GM18858 (cell line): ENCODE data around the gene TSPOAP1.

Experiments used
- ATAC-seq: cut with Tn5 transposase; IDR thresholded peaks from one replicate; pipeline ENCODE4 v1.9.1; 2021; ENCODE audit not compliant: unreplicated experiment

TSPOAP1 gene

GRCh38 chr17:58305626-58306025 lies 23.0 kb downstream of the TSPOAP1 start:
- no peak for ATAC-seq

- no peak for ATAC-seq
Observed at GRCh38 chr17:58304750-58305486, 23.7 kb downstream of the TSPOAP1 start.

- ATAC-seq = no peak
Observed at GRCh38 chr17:58303971-58304749, 24.4 kb downstream of the TSPOAP1 start.

- no peak for ATAC-seq
Observed at GRCh38 chr17:58302919-58303585, 25.5 kb downstream of the TSPOAP1 start.

- ATAC-seq = no peak
Observed at GRCh38 chr17:58302171-58302918, 26.2 kb downstream of the TSPOAP1 start.

GRCh38 chr17:58301504-58302150 lies 27.0 kb downstream of the TSPOAP1 start:
- no peak for ATAC-seq

GRCh38 chr17:58300336-58300735 lies 28.3 kb downstream of the TSPOAP1 start:
- no peak for ATAC-seq

- no peak for ATAC-seq
Observed at GRCh38 chr17:58294034-58294433, 34.6 kb downstream of the TSPOAP1 start.

GRCh38 chr17:58291246-58291645 lies 37.3 kb downstream of the TSPOAP1 start:
- ATAC-seq = no peak

GRCh38 chr17:58289869-58290268 lies 38.7 kb downstream of the TSPOAP1 start:
- no peak for ATAC-seq

- ATAC-seq = no peak
Observed at GRCh38 chr17:58285422-58285810, 43.2 kb downstream of the TSPOAP1 start.

GRCh38 chr17:58284613-58285421 lies 43.8 kb downstream of the TSPOAP1 start:
- no peak for ATAC-seq

- ATAC-seq = no peak
Observed at GRCh38 chr17:58283674-58284612, 44.7 kb downstream of the TSPOAP1 start.

GRCh38 chr17:58282442-58282841 lies 46.2 kb downstream of the TSPOAP1 start:
- ATAC-seq = no peak

GRCh38 chr17:58281511-58282011 lies 47.0 kb downstream of the TSPOAP1 start:
- no peak for ATAC-seq

GRCh38 chr17:58280480-58281217 lies 47.9 kb downstream of the TSPOAP1 start, which contains the start of gene MPO:
TSS of gene MPO (minus strand) at chr17:58280935. CDS start at chr17:58280758, 177 bp downstream.
- no peak for ATAC-seq

- ATAC-seq = no peak
Observed at GRCh38 chr17:58279736-58280479, 48.7 kb downstream of the TSPOAP1 start.
